G401 (cell line): ENCODE data around the gene NEU2. TPM values are rescaled to one million over a fixed set of nuclear protein-coding genes. Genes with fewer than 3 reads are reported as not detected.
"Not testable (repeated sequence)": the region's sequence is repeated elsewhere in the genome, so short reads cannot be mapped to it uniquely, and the experiment has no call there.

Experiments used
- DNase-seq: peaks from one replicate; pipeline ENCODE4 v3.0.0-alpha.2; 2015; ENCODE audit warnings: low spot score
- in situ Hi-C: cut with HindIII; loops from 2 replicates; pipeline ENCODE4 v1.10.0; 2016; ENCODE audit warnings: low sequenced_read_pairs, mixed read lengths
- total RNA-seq: library from RNA; depleted of rRNA; stranded (reverse); fragments of >200 nt; shearing (Covaris generic); gene quantifications from 2 replicates; pipeline ENCODE4 v1.2.3, GENCODE V29; 2014

NEU2 gene
- total RNA-seq, 1 experiment from 2014 or later: not detected

- DNase-seq, in situ Hi-C loops: not testable (repeated sequence)
These were observed 32.7 kb downstream of the NEU2 start for GRCh38 chr2:233065200-233065589.

DNA sequence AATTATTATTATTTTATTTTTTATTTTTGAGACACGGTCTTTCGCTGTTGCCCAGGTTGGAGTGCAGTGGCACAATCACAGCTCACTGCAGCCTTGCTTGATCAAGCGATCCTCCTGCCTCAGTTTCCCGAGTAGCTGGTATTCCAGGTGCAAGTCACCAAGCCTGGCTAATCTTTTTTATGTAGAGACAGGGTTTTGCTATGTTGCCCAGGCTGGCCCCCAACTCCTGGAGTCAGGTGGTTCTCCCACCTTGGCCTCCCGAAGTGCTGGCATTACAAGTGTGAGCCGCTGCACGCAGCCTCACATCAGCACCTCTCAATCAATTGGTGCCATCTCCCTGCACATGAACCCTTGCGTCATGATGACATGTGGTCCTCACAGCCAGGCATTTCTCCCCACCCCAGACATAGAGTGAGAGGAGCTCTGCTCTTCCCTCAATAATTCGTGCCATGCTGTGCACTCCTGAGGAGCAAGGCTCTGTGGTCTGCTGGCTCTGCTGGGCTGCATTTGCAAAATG lies 33.5 kb downstream of the NEU2 start:
- in situ Hi-C loops: no loop called here
- no peak for DNase-seq

GRCh38 chr2:233068762-233069418 lies 36.4 kb downstream of the NEU2 start:
- in situ Hi-C loops: no loop called here
- no peak for DNase-seq

GRCh38 chr2:233072838-233073237 lies 40.4 kb downstream of the NEU2 start:
- no peak for DNase-seq
- in situ Hi-C loops: no loop called here

GRCh38 chr2:233074106-233074505 lies 41.6 kb downstream of the NEU2 start:
- DNase-seq: no peak
- in situ Hi-C loops: no loop called here

- in situ Hi-C loops: no loop called here
- DNase-seq: no peak
These were observed 42.9 kb downstream of the NEU2 start for GRCh38 chr2:233075141-233075965.

GRCh38 chr2:233075966-233076339 lies 43.5 kb downstream of the NEU2 start:
- in situ Hi-C loops: no loop called here
- no peak for DNase-seq

- in situ Hi-C loops: no loop called here
- no peak for DNase-seq
These were observed 44.3 kb downstream of the NEU2 start for GRCh38 chr2:233076749-233077148.

- in situ Hi-C loops: no loop called here
- no peak for DNase-seq
These were observed 47.0 kb downstream of the NEU2 start for GRCh38 chr2:233079473-233079877.

- in situ Hi-C loops: loop anchor here (10.0 kb wide), 1 partner anchor 105 kb away; no protein-coding TSS in a partner anchor
- no peak for DNase-seq
These were observed 47.7 kb downstream of the NEU2 start for GRCh38 chr2:233079953-233080835.

DNA sequence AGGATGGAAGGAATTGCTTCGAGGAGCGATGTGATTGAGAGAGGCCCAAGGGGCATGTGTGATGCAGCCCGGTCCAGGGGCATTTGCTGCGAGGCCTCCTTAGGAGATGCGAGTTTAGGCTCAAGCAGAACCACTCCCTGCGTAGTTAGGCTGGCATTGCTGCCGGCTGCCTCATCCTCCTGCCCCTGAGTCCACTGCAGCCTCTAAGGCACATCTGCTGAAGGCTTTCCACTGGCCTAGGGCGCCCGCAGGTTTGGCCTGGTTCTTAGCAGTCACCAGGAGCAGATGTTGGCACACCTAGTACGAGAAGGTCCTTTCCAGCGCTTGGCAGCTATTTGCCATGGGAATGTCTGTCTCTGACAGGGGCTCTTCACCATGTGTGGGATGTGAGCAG lies 48.4 kb downstream of the NEU2 start:
- no peak for DNase-seq
- in situ Hi-C loops: loop anchor here (10.0 kb wide), 1 partner anchor 106 kb away; no protein-coding TSS in a partner anchor

DNA sequence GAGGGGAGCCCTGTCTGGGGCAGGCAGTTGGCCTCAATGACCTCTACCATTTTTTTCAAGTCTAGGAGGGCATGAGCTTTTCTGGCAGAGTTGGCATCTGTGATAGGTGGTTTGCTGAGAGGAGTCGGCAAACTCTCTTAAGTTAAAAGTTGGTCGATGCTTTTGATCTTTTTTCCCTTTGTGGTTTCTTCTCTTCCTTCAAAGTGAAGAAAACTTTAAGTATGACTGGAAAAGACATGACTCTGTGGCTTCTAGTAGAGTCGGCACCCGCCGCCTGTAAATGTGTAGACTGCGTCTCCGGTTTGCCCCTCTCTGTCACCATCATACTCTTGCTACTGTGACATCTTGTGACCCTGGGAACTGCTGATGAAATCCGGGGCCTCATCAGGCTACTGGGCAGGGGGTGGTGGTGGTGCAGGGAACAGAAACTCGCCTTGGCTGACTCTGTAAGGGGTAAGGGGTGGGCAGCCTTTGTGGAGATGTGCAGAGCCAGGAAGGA lies 48.8 kb downstream of the NEU2 start:
- DNase-seq: no peak
- in situ Hi-C loops: loop anchor here (10.0 kb wide), 1 partner anchor 106 kb away; no protein-coding TSS in a partner anchor

- in situ Hi-C loops: loop anchor here (10.0 kb wide), 1 partner anchor 107 kb away; no protein-coding TSS in a partner anchor
- no peak for DNase-seq
These were observed 49.3 kb downstream of the NEU2 start for GRCh38 chr2:233081731-233082221.

- DNase-seq: no peak
- in situ Hi-C loops: loop anchor here (10.0 kb wide), 1 partner anchor 108 kb away; no protein-coding TSS in a partner anchor
These were observed 49.9 kb downstream of the NEU2 start for GRCh38 chr2:233082222-233082930.

- in situ Hi-C loops: loop anchor here (10.0 kb wide), 1 partner anchor 108 kb away; no protein-coding TSS in a partner anchor
These were observed 50.7 kb downstream of the NEU2 start for GRCh38 chr2:233082931-233083755.

GRCh38 chr2:233083782-233084181 lies 51.3 kb downstream of the NEU2 start:
- in situ Hi-C loops: loop anchor here (10.0 kb wide), 1 partner anchor 109 kb away; no protein-coding TSS in a partner anchor

More at GRCh38 chr2:233082931-233083755, 50.7 kb downstream of the NEU2 start:
- DNase-seq: no peak

GRCh38 chr2:233084488-233084887 lies 52.0 kb downstream of the NEU2 start:
- no peak for DNase-seq
- in situ Hi-C loops: loop anchor here (10.0 kb wide), 1 partner anchor 110 kb away; no protein-coding TSS in a partner anchor

More at GRCh38 chr2:233083782-233084181, 51.3 kb downstream of the NEU2 start:
- no peak for DNase-seq
